ENCODE measurements around the gene ZRANB2. TPM values are rescaled to one million over a fixed set of nuclear protein-coding genes. Genes with fewer than 3 reads are reported as not detected.

ZRANB2 gene
- total RNA-seq, 1 experiment from 2014 or later: 103 TPM

- H3K23me2 ChIP-seq (ENCODE audit: insufficient read length, low read depth, low read length, poor library complexity, severe bottlenecking): no peaks in the 10 kb centered on the region
- H4K8ac ChIP-seq (replicated peaks; ENCODE audit: insufficient read length, low read depth, low read length): no peak overlapping the region
- H3K4ac ChIP-seq (ENCODE audit: low read depth, low read length): no peak overlapping the region
- H2AK5ac ChIP-seq (ENCODE audit: insufficient read length, low read length): no peak overlapping the region
- Mint-ChIP-seq H3K4me3 (no peak overlapping the region), H3K4me1 (no peaks in the 10 kb centered on the region), H3K27ac (no peak overlapping the region), H3K36me3 (ENCODE audit: insufficient read depth in 1 of 3, low read depth in 3 of 3) (peaks cover 42 to 80% (median 76%) of the 10 kb centered on the region in 3 experiments; a peak in 6 of 7 replicates), H3K27me3 (ENCODE audit: low read depth) (no peaks in the 10 kb centered on the region), H3K9me3 (no peaks in the 10 kb centered on the region)
- H3K79me2 ChIP-seq (ENCODE audit: insufficient read depth, low read length): no peaks in the 10 kb centered on the region
- no peak overlapping the region for H2BK15ac ChIP-seq (ENCODE audit: low read depth, low read length)
- H3K4me1 ChIP-seq (ENCODE audit: insufficient read depth, low read length): no peaks in the 10 kb centered on the region
- H3K14ac ChIP-seq (ENCODE audit: insufficient read depth, low read length): no peak overlapping the region
- H2BK120ac ChIP-seq (ENCODE audit: low read depth, low read length, poor library complexity, severe bottlenecking): no peak overlapping the region
- H3K56ac ChIP-seq (ENCODE audit: insufficient read length, low read depth, low read length): no peak overlapping the region
- H3K27ac ChIP-seq (ENCODE audit: insufficient read length, low read depth, low read length): no peak overlapping the region
- no peak overlapping the region for H2BK5ac ChIP-seq (ENCODE audit: insufficient read length, low read length)
- H2AFZ ChIP-seq (ENCODE audit: low read length): no peak overlapping the region
- H3K23ac ChIP-seq (ENCODE audit: insufficient read length, low read depth, low read length): no peak overlapping the region
- no peaks in the 10 kb centered on the region for H4K20me1 ChIP-seq (ENCODE audit: control insufficient read depth, insufficient read depth, insufficient read length)
- no peak for TF ChIP-seq CTCF (conservative IDR thresholded peaks at IDR 0.05)
- H3K9me3 ChIP-seq (ENCODE audit: control insufficient read depth, low read depth, low read length): no peaks in the 10 kb centered on the region
- H3T11ph ChIP-seq (ENCODE audit: low read length): no peak overlapping the region
- DNase-seq: no peak
- no peaks in the 10 kb centered on the region for H3K79me1 ChIP-seq (ENCODE audit: insufficient read depth, low read depth, low read length, poor library complexity, severe bottlenecking)
- H3K4me2 ChIP-seq (ENCODE audit: insufficient read depth, insufficient read length, low read length): no peak overlapping the region
- H4K91ac ChIP-seq (ENCODE audit: insufficient read length, low read depth, low read length): no peak overlapping the region
- H3K27me3 ChIP-seq (ENCODE audit: insufficient read depth, low read length): no peaks in the 10 kb centered on the region
- no CpG with 5 or more reads among the region's 4 CpGs for WGBS (ENCODE audit: extremely low coverage, insufficient read length, low lambda C conversion rate)
- H2BK12ac ChIP-seq (ENCODE audit: insufficient read length, low read depth, low read length): no peak overlapping the region
- no peak overlapping the region for H3K9ac ChIP-seq (ENCODE audit: extremely low read depth, insufficient read length, low read length)
- no peak overlapping the region for H4K5ac ChIP-seq (ENCODE audit: insufficient read length, low read depth, low read length)
- H2BK20ac ChIP-seq (ENCODE audit: low read depth, low read length, poor library complexity, severe bottlenecking): no peak overlapping the region
- no peak overlapping the region for H3K18ac ChIP-seq (ENCODE audit: insufficient read length, low read depth, low read length)
Measured at GRCh38 chr1:71071720-71072119, 9.1 kb downstream of the ZRANB2 start.
